Gastroesophageal sphincter (tissue), 4 donors: ENCODE measurements around the gene HOMEZ. TPM values are rescaled to one million over a fixed set of nuclear protein-coding genes. Genes with fewer than 3 reads are reported as not detected.
A peak's percentile ranks its signal among the peaks of the same experiment; 100 is the strongest.

Source experiments
- ATAC-seq: fragments of 150-250 bp; one replicate; pipeline ENCODE4 v1.9.1; 2016; ENCODE audit warnings: mild to moderate bottlenecking, moderate library complexity
- H3K27ac ChIP-seq, 4 donors: fragments of 200-600 bp; sonication (generic) in 3 of 4; 1 replicate in 3 of 4; 2 replicates in 1 of 4; pipeline ENCODE4 v1.5.1; 2016 to 2019
- H3K27me3 ChIP-seq: fragments of 200-600 bp; sonication (generic); one replicate; pipeline ENCODE4 v1.5.1; 2019
- H3K36me3 ChIP-seq, 2 donors: fragments of 200-600 bp; sonication (generic); one replicate each; pipeline ENCODE4 v1.5.1; 2019; ENCODE audit warnings: control low read depth in 1 of 2
- H3K4me1 ChIP-seq, 3 donors: fragments of 200-600 bp; sonication (generic); 1 replicate in 2 of 3; 2 replicates in 1 of 3; pipeline ENCODE4 v1.5.1; 2016 to 2019; ENCODE audit warnings: control low read depth in 2 of 3
- H3K4me3 ChIP-seq, 2 donors: fragments of 200-600 bp; sonication (generic); one replicate each; pipeline ENCODE4 v1.5.1; 2019; ENCODE audit warnings: mild to moderate bottlenecking in 1 of 2, moderate library complexity in 1 of 2
- H3K9me3 ChIP-seq, 3 donors: fragments of 200-600 bp; sonication (generic); one replicate each; pipeline ENCODE4 v1.5.1; 2017 to 2019; ENCODE audit warnings: control low read depth in 2 of 3
- EP300 ChIP-seq: sonication (generic); formaldehyde crosslinking; IDR thresholded peaks from one replicate; pipeline ENCODE4 v1.6.1; 2017; ENCODE audit warnings: antibody characterized with exemption, mild to moderate bottlenecking
- POLR2A ChIP-seq, 2 donors: fragments of 450-650 bp; IDR thresholded peaks; one replicate each; pipeline ENCODE4 v1.6.1; 2017; ENCODE audit warnings: antibody characterized with exemption in 2 of 2, mild to moderate bottlenecking in 2 of 2, moderate library complexity in 1 of 2
- POLR2AphosphoS5 ChIP-seq: sonication (generic); formaldehyde crosslinking; IDR thresholded peaks from one replicate; pipeline ENCODE4 v1.6.1; 2017; ENCODE audit warnings: antibody characterized with exemption
- WGBS, 2 donors: methylation state at CpG; one replicate each; pipeline ENCODE4 v1.1.5; 2018; ENCODE audit warnings: low coverage in 1 of 2; 5-methylcytosine and 5-hydroxymethylcytosine counted together
- total RNA-seq, 4 donors: library from RNA; depleted of rRNA; stranded (reverse); fragments of >200 nt; gene quantifications; one replicate each; pipeline ENCODE4 v1.1.0, GENCODE V29; 2016
- TF ChIP-seq, protein P1 (sequence below), 4 experiments: fragments of 200-600 bp in 2 of 4; fragments of 450-650 bp in 2 of 4; sonication (generic) in 1 of 4; IDR thresholded peaks; one replicate each; pipeline ENCODE4 v1.5.1; 2017 to 2019; ENCODE audit warnings: antibody characterized with exemption in 4 of 4, mild to moderate bottlenecking in 2 of 4, moderate library complexity in 2 of 4

HOMEZ gene
- total RNA-seq, 4 donors from 2014 or later = 7.5 to 11.3 (median 9.4) TPM

DNA sequence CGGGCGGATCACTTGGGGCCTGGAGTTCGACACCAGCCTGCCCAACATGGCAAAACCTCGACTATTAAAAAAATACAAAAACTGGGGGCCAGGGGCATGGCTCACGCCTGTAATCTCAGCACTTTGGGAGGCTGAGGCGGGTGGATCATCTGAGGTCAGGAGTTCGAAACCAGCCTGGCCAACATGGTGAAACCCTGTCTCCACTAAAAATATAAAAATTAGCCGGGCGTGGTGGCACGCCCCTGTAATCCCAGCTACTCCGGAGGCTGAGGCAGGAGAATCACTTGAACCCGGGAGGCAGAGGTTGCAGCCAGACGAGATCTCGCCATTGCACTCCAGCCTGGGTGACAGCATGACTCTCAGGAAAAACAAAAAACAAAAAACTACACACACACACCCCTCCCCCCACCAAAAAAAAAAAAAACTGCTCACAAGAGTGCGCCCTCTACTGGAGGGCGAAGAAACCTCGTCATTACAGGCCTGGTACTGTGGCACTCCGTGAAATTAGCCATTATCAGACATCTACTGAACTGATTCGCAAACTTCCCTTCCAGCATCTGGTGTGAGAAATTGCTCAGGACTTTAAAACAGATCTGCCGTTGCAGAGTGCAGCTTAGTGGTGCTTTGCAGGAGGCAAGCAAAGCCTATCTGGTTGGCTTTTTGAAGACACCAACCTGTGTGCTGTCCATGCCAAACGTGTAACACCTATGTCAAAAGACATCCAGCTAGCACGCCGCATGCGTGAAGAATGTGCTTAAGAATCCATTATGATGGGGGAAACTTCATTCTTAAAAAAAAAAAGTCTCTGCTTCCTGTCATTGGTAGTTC lies 9.0 kb upstream of the HOMEZ start:
- Histone ChIP-seq H3K27ac (peak overlapping the region in 2 of 4 donors; percentile 5 to 26), H3K36me3 (peaks cover 0 to 21% of the 10 kb centered on the region in 2 donors), H3K9me3 (no peaks in the 10 kb centered on the region), H3K4me3 (no peak overlapping the region), H3K27me3 (peaks cover 5% of the 10 kb centered on the region), H3K4me1 (peaks cover under 1 to 28% (median 1%) of the 10 kb centered on the region in 3 donors)
- TF ChIP-seq, protein P1, sequence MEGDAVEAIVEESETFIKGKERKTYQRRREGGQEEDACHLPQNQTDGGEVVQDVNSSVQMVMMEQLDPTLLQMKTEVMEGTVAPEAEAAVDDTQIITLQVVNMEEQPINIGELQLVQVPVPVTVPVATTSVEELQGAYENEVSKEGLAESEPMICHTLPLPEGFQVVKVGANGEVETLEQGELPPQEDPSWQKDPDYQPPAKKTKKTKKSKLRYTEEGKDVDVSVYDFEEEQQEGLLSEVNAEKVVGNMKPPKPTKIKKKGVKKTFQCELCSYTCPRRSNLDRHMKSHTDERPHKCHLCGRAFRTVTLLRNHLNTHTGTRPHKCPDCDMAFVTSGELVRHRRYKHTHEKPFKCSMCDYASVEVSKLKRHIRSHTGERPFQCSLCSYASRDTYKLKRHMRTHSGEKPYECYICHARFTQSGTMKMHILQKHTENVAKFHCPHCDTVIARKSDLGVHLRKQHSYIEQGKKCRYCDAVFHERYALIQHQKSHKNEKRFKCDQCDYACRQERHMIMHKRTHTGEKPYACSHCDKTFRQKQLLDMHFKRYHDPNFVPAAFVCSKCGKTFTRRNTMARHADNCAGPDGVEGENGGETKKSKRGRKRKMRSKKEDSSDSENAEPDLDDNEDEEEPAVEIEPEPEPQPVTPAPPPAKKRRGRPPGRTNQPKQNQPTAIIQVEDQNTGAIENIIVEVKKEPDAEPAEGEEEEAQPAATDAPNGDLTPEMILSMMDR (IDR thresholded peaks at IDR 0.05) = peak; percentile 63 to 88 (median 81)
- TF ChIP-seq POLR2AphosphoS5 (no peak), EP300 (no peak), POLR2A (IDR thresholded peaks at IDR 0.05) (no peak)
- 14 to 21% methylated on average over 13 to 15 of the region's 24 CpGs for WGBS, 2 donors
- ATAC-seq = peak; percentile 39

DNA sequence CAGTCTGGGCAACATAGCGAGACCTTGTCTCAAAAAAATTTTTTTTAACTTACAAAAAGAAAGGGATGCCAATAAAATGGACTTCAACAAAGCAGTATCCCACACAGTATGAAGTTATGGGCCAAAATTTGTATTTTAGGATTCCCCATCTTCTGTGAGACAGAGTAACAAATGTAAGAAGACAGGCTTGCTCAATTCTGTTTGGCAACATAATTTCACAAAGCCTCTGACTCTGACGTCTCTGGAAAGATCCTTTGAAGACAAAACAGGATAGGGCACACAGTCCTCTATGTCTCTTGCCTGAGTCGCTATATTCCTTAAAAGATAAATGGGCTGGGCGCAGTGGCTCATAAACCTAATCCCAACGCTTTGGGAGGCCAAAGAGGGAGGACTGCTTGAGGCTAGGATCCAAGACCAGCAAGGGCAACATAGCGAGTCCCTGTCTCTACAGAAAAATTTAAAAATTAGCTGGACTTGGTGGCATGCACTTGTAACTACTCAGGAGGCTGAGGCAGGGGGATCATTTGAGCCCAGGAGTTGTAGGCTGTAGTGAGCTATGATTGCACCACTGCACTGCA lies 1.1 kb upstream of the HOMEZ start:
- peaks cover 4 to 37% (median 11%) of the 10 kb centered on the region in 3 donors for H3K4me1 ChIP-seq
- ATAC-seq = no peak
- peak overlapping the region; percentile 52 to 83 for H3K4me3 ChIP-seq
- no peaks in the 10 kb centered on the region for H3K27me3 ChIP-seq
- H3K27ac ChIP-seq = peak overlapping the region; percentile 98 to 99 (median 98)
- 33 to 46% methylated on average over 3 to 4 of the region's 6 CpGs for WGBS, 2 donors
- H3K9me3 ChIP-seq = no peaks in the 10 kb centered on the region
- TF ChIP-seq POLR2A (IDR thresholded peaks at IDR 0.05) (no peak), POLR2AphosphoS5 (no peak), EP300 (no peak)
- TF ChIP-seq, protein P1 (IDR thresholded peaks at IDR 0.05) = no peak
- H3K36me3 ChIP-seq = no peaks in the 10 kb centered on the region

- H3K4me1 ChIP-seq = peaks cover 4 to 37% (median 11%) of the 10 kb centered on the region in 3 donors
- H3K4me3 ChIP-seq = peak overlapping the region; percentile 68 to 83
- no peaks in the 10 kb centered on the region for H3K9me3 ChIP-seq
- no peak for TF ChIP-seq POLR2A (IDR thresholded peaks at IDR 0.05)
- TF ChIP-seq EP300 = no peak
- TF ChIP-seq, protein P1 (IDR thresholded peaks at IDR 0.05) = no peak
- no peak for TF ChIP-seq POLR2AphosphoS5
- H3K27me3 ChIP-seq = no peaks in the 10 kb centered on the region
- WGBS, 2 donors = no CpG with 5 or more reads among the region's 22 CpGs
- peak; percentile 8 for ATAC-seq
- H3K27ac ChIP-seq = peak overlapping the region; percentile 83 to 99 (median 98)
- no peaks in the 10 kb centered on the region for H3K36me3 ChIP-seq
Measured at GRCh38 chr14:23285530-23286019, 357 bp downstream of the HOMEZ start.

GRCh38 chr14:23284654-23285529 lies 1.0 kb downstream of the HOMEZ start:
- Histone ChIP-seq H3K27me3 (no peaks in the 10 kb centered on the region), H3K4me1 (peaks cover 4 to 42% (median 11%) of the 10 kb centered on the region in 3 donors), H3K36me3 (no peaks in the 10 kb centered on the region), H3K9me3 (no peaks in the 10 kb centered on the region), H3K4me3 (peak overlapping the region; percentile 68 to 83), H3K27ac (peak overlapping the region; percentile 83 to 99 (median 98))
- TF ChIP-seq POLR2AphosphoS5 = no peak
- TF ChIP-seq, protein P1 (IDR thresholded peaks at IDR 0.05) = no peak
- TF ChIP-seq POLR2A (IDR thresholded peaks at IDR 0.05) = no peak
- TF ChIP-seq EP300 = no peak
- 41 to 69% methylated on average over 3 to 5 of the region's 9 CpGs for WGBS, 2 donors
- no peak for ATAC-seq
